ENCODE measurements around the gene SELENOK. TPM values are rescaled to one million over a fixed set of nuclear protein-coding genes. Genes with fewer than 3 reads are reported as not detected.
A peak's percentile ranks its signal among the peaks of the same experiment; 100 is the strongest.
"Not testable (repeated sequence)": the region's sequence is repeated elsewhere in the genome, so short reads cannot be mapped to it uniquely, and the experiment has no call there.

SELENOK gene
- 10 to 100 TPM; 42.2 to 45.3 TPM for total RNA-seq

- peaks cover 41% of the 10 kb centered on the region for H3K4me1 Mint-ChIP-seq
Measured at GRCh38 chr3:53891497-53892285, at the start of gene SELENOK. Gene SELENOK, minus strand, starts transcription at chr3:53891859.

GRCh38 chr3:53941184-53941583, 49.5 kb upstream of the SELENOK start:
- no peak for DNase-seq
- H3K9me3 Mint-ChIP-seq = peaks cover 8% of the 10 kb centered on the region
- H3K36me3 Mint-ChIP-seq = no peaks in the 10 kb centered on the region
- peaks cover 33% of the 10 kb centered on the region for H3K27me3 Mint-ChIP-seq
- H3K4me1 Mint-ChIP-seq = no peaks in the 10 kb centered on the region
- no peak overlapping the region for H3K27ac Mint-ChIP-seq
- H3K4me3 Mint-ChIP-seq = no peak overlapping the region

More at GRCh38 chr3:53891497-53892285, at the start of gene SELENOK:
- peaks cover 46% of the 10 kb centered on the region for H3K36me3 Mint-ChIP-seq
- DNase-seq = peak; percentile 95
- peaks cover 5% of the 10 kb centered on the region for H3K9me3 Mint-ChIP-seq
- peak within 1 kb of the TSS; percentile 97 for H3K27ac Mint-ChIP-seq
- H3K27me3 Mint-ChIP-seq = peaks cover 6% of the 10 kb centered on the region
- H3K4me3 Mint-ChIP-seq = peak within 1 kb of the TSS; percentile 91

GRCh38 chr3:53940623-53941022, 49.0 kb upstream of the SELENOK start:
- Mint-ChIP-seq H3K36me3 (no peaks in the 10 kb centered on the region), H3K27ac (no peak overlapping the region), H3K9me3 (peaks cover 3% of the 10 kb centered on the region), H3K27me3 (peaks cover 36% of the 10 kb centered on the region), H3K4me3 (no peak overlapping the region), H3K4me1 (no peaks in the 10 kb centered on the region)
- no peak for DNase-seq

- Mint-ChIP-seq H3K4me1 (no peaks in the 10 kb centered on the region), H3K9me3 (no peaks in the 10 kb centered on the region), H3K27me3 (peaks cover 44% of the 10 kb centered on the region)
Measured at GRCh38 chr3:53939813-53940212, 48.2 kb upstream of the SELENOK start.

GRCh38 chr3:53939086-53939582, 47.5 kb upstream of the SELENOK start:
- no peak overlapping the region for H3K27ac Mint-ChIP-seq
- no peaks in the 10 kb centered on the region for H3K4me1 Mint-ChIP-seq
- H3K36me3 Mint-ChIP-seq = no peaks in the 10 kb centered on the region
- no peak for DNase-seq
- H3K9me3 Mint-ChIP-seq = no peaks in the 10 kb centered on the region
- peaks cover 48% of the 10 kb centered on the region for H3K27me3 Mint-ChIP-seq
- H3K4me3 Mint-ChIP-seq = no peak overlapping the region

More at GRCh38 chr3:53939813-53940212, 48.2 kb upstream of the SELENOK start:
- Mint-ChIP-seq H3K27ac (no peak overlapping the region), H3K36me3 (no peaks in the 10 kb centered on the region), H3K4me3 (no peak overlapping the region)
- no peak for DNase-seq

GRCh38 chr3:53938645-53939044, 47.0 kb upstream of the SELENOK start:
- DNase-seq = peak; percentile 12
- no peaks in the 10 kb centered on the region for H3K9me3 Mint-ChIP-seq
- H3K27ac Mint-ChIP-seq = no peak overlapping the region
- no peak overlapping the region for H3K4me3 Mint-ChIP-seq
- peaks cover 47% of the 10 kb centered on the region for H3K27me3 Mint-ChIP-seq
- no peaks in the 10 kb centered on the region for H3K4me1 Mint-ChIP-seq
- no peaks in the 10 kb centered on the region for H3K36me3 Mint-ChIP-seq

- Mint-ChIP-seq H3K27me3 (peaks cover 54% of the 10 kb centered on the region), H3K4me1 (no peaks in the 10 kb centered on the region), H3K9me3 (no peaks in the 10 kb centered on the region), H3K27ac (no peak overlapping the region), H3K36me3 (no peaks in the 10 kb centered on the region), H3K4me3 (no peak overlapping the region)
- no peak for DNase-seq
Measured at GRCh38 chr3:53936347-53936746, 44.7 kb upstream of the SELENOK start.

- H3K36me3 Mint-ChIP-seq = no peaks in the 10 kb centered on the region
- no peaks in the 10 kb centered on the region for H3K4me1 Mint-ChIP-seq
- peaks cover 49% of the 10 kb centered on the region for H3K27me3 Mint-ChIP-seq
- no peak for DNase-seq
- H3K9me3 Mint-ChIP-seq = no peaks in the 10 kb centered on the region
- H3K4me3 Mint-ChIP-seq = no peak overlapping the region
- H3K27ac Mint-ChIP-seq = no peak overlapping the region
Measured at GRCh38 chr3:53935283-53935901, 43.7 kb upstream of the SELENOK start.

- H3K4me3 Mint-ChIP-seq, H3K9me3 Mint-ChIP-seq, H3K4me1 Mint-ChIP-seq, H3K27ac Mint-ChIP-seq, H3K36me3 Mint-ChIP-seq, DNase-seq: not testable (repeated sequence)
- peaks cover 19% of the 10 kb centered on the region for H3K27me3 Mint-ChIP-seq
Measured at GRCh38 chr3:53927208-53927872, 35.7 kb upstream of the SELENOK start.

- H3K27ac Mint-ChIP-seq = no peak overlapping the region
- no peak for DNase-seq
- peaks cover 41% of the 10 kb centered on the region for H3K27me3 Mint-ChIP-seq
- peaks cover 4% of the 10 kb centered on the region for H3K36me3 Mint-ChIP-seq
- no peaks in the 10 kb centered on the region for H3K4me1 Mint-ChIP-seq
- H3K4me3 Mint-ChIP-seq = no peak overlapping the region
- H3K9me3 Mint-ChIP-seq = peaks cover 6% of the 10 kb centered on the region
Measured at GRCh38 chr3:53921296-53921695, 29.6 kb upstream of the SELENOK start.

- Mint-ChIP-seq H3K27me3 (peaks cover 41% of the 10 kb centered on the region), H3K4me3 (no peak overlapping the region), H3K9me3 (peaks cover 6% of the 10 kb centered on the region), H3K27ac (no peak overlapping the region), H3K36me3 (peaks cover 4% of the 10 kb centered on the region), H3K4me1 (no peaks in the 10 kb centered on the region)
- DNase-seq = no peak
Measured at GRCh38 chr3:53919741-53920140, 28.1 kb upstream of the SELENOK start.

GRCh38 chr3:53913401-53913800, 21.7 kb upstream of the SELENOK start:
- Mint-ChIP-seq H3K27ac (no peak overlapping the region), H3K9me3 (no peaks in the 10 kb centered on the region), H3K4me3 (no peak overlapping the region), H3K36me3 (no peaks in the 10 kb centered on the region), H3K27me3 (peaks cover 58% of the 10 kb centered on the region), H3K4me1 (no peaks in the 10 kb centered on the region)
- DNase-seq = no peak

GRCh38 chr3:53902711-53903110, 11.1 kb upstream of the SELENOK start:
- Mint-ChIP-seq H3K27ac (no peak overlapping the region), H3K4me1 (no peaks in the 10 kb centered on the region), H3K36me3 (peaks cover 2% of the 10 kb centered on the region), H3K27me3 (peaks cover 40% of the 10 kb centered on the region), H3K4me3 (no peak overlapping the region), H3K9me3 (no peaks in the 10 kb centered on the region)
- DNase-seq = no peak

- no peaks in the 10 kb centered on the region for H3K9me3 Mint-ChIP-seq
- H3K36me3 Mint-ChIP-seq = peaks cover 2% of the 10 kb centered on the region
- H3K27ac Mint-ChIP-seq = no peak overlapping the region
- peaks cover 41% of the 10 kb centered on the region for H3K27me3 Mint-ChIP-seq
- H3K4me1 Mint-ChIP-seq = no peaks in the 10 kb centered on the region
- H3K4me3 Mint-ChIP-seq = no peak overlapping the region
- DNase-seq = no peak
Measured at GRCh38 chr3:53902067-53902466, 10.4 kb upstream of the SELENOK start.

- no peak for DNase-seq
- Mint-ChIP-seq H3K9me3 (no peaks in the 10 kb centered on the region), H3K36me3 (no peaks in the 10 kb centered on the region), H3K4me3 (no peak overlapping the region), H3K4me1 (no peaks in the 10 kb centered on the region), H3K27me3 (peaks cover 32% of the 10 kb centered on the region), H3K27ac (no peak overlapping the region)
Measured at GRCh38 chr3:53900666-53901331, 9.1 kb upstream of the SELENOK start.

All from activated naive CD8-positive, alpha-beta T cell treated with anti-CD3 and anti-CD28 coated beads for 36 hours (primary cell).